Gastroesophageal sphincter (tissue), 4 donors: Measurements from ENCODE around the gene SUN5. TPM values are rescaled to one million over a fixed set of nuclear protein-coding genes. Genes with fewer than 3 reads are reported as not detected.

Experiments
- ATAC-seq: fragments of 150-250 bp; one replicate; pipeline ENCODE4 v1.9.1; 2016; ENCODE audit warnings: mild to moderate bottlenecking, moderate library complexity
- H3K27ac ChIP-seq, 4 donors: fragments of 200-600 bp; sonication (generic) in 3 of 4; 1 replicate in 3 of 4; 2 replicates in 1 of 4; pipeline ENCODE4 v1.5.1; 2016 to 2019
- H3K27me3 ChIP-seq: fragments of 200-600 bp; sonication (generic); one replicate; pipeline ENCODE4 v1.5.1; 2019
- H3K36me3 ChIP-seq, 2 donors: fragments of 200-600 bp; sonication (generic); one replicate each; pipeline ENCODE4 v1.5.1; 2019; ENCODE audit warnings: control low read depth in 1 of 2
- H3K4me1 ChIP-seq, 3 donors: fragments of 200-600 bp; sonication (generic); 1 replicate in 2 of 3; 2 replicates in 1 of 3; pipeline ENCODE4 v1.5.1; 2016 to 2019; ENCODE audit warnings: control low read depth in 2 of 3
- H3K4me3 ChIP-seq, 2 donors: fragments of 200-600 bp; sonication (generic); one replicate each; pipeline ENCODE4 v1.5.1; 2019; ENCODE audit warnings: mild to moderate bottlenecking in 1 of 2, moderate library complexity in 1 of 2
- H3K9me3 ChIP-seq, 3 donors: fragments of 200-600 bp; sonication (generic); one replicate each; pipeline ENCODE4 v1.5.1; 2017 to 2019; ENCODE audit warnings: control low read depth in 2 of 3
- CTCF ChIP-seq, 4 experiments: fragments of 200-600 bp in 2 of 4; fragments of 450-650 bp in 2 of 4; sonication (generic) in 1 of 4; IDR thresholded peaks; one replicate each; pipeline ENCODE4 v1.5.1; 2017 to 2019; ENCODE audit warnings: antibody characterized with exemption in 4 of 4, mild to moderate bottlenecking in 2 of 4, moderate library complexity in 2 of 4
- EP300 ChIP-seq: sonication (generic); formaldehyde crosslinking; IDR thresholded peaks from one replicate; pipeline ENCODE4 v1.6.1; 2017; ENCODE audit warnings: antibody characterized with exemption, mild to moderate bottlenecking
- POLR2A ChIP-seq, 2 donors: fragments of 450-650 bp; IDR thresholded peaks; one replicate each; pipeline ENCODE4 v1.6.1; 2017; ENCODE audit warnings: antibody characterized with exemption in 2 of 2, mild to moderate bottlenecking in 2 of 2, moderate library complexity in 1 of 2
- POLR2AphosphoS5 ChIP-seq: sonication (generic); formaldehyde crosslinking; IDR thresholded peaks from one replicate; pipeline ENCODE4 v1.6.1; 2017; ENCODE audit warnings: antibody characterized with exemption
- WGBS, 2 donors: methylation state at CpG; one replicate each; pipeline ENCODE4 v1.1.5; 2018; ENCODE audit warnings: low coverage in 1 of 2; 5-methylcytosine and 5-hydroxymethylcytosine counted together
- total RNA-seq, 4 donors: library from RNA; depleted of rRNA; stranded (reverse); fragments of >200 nt; gene quantifications; one replicate each; pipeline ENCODE4 v1.1.0, GENCODE V29; 2016

The SUN5 gene
- total RNA-seq, 4 donors from 2014 or later = not detected

- Histone ChIP-seq H3K4me1 (no peaks in the 10 kb centered on the region), H3K4me3 (no peak overlapping the region), H3K27ac (no peak overlapping the region), H3K9me3 (no peaks in the 10 kb centered on the region), H3K36me3 (no peaks in the 10 kb centered on the region), H3K27me3 (peaks cover 19% of the 10 kb centered on the region)
- no peak for ATAC-seq
- 70% methylated on average over 3 of the region's 5 CpGs; no CpG with 5 or more reads in 1 of the 2 donors for WGBS, 2 donors
- TF ChIP-seq POLR2AphosphoS5 (no peak), CTCF (IDR thresholded peaks at IDR 0.05) (no peak), POLR2A (IDR thresholded peaks at IDR 0.05) (no peak), EP300 (no peak)
Measured at GRCh38 chr20:33026072-33026778, 22.0 kb upstream of the SUN5 start.

- ATAC-seq = no peak
- H3K27ac ChIP-seq = no peak overlapping the region
- 69 to 92% methylated on average over 6 to 9 of the region's 9 CpGs for WGBS, 2 donors
- H3K9me3 ChIP-seq = no peaks in the 10 kb centered on the region
- no peak for TF ChIP-seq CTCF (IDR thresholded peaks at IDR 0.05)
- no peak for TF ChIP-seq EP300
- TF ChIP-seq POLR2AphosphoS5 = no peak
- TF ChIP-seq POLR2A (IDR thresholded peaks at IDR 0.05) = no peak
- peaks cover 19% of the 10 kb centered on the region for H3K27me3 ChIP-seq
- no peak overlapping the region for H3K4me3 ChIP-seq
- no peaks in the 10 kb centered on the region for H3K4me1 ChIP-seq
- H3K36me3 ChIP-seq = no peaks in the 10 kb centered on the region
Measured at GRCh38 chr20:33025318-33025876, 21.2 kb upstream of the SUN5 start.

GRCh38 chr20:33024609-33025317 lies 20.5 kb upstream of the SUN5 start:
- 61 to 66% methylated on average over 4 to 5 of the region's 5 CpGs for WGBS, 2 donors
- Histone ChIP-seq H3K9me3 (no peaks in the 10 kb centered on the region), H3K27ac (no peak overlapping the region), H3K27me3 (peaks cover 19% of the 10 kb centered on the region), H3K36me3 (no peaks in the 10 kb centered on the region), H3K4me3 (no peak overlapping the region), H3K4me1 (no peaks in the 10 kb centered on the region)
- TF ChIP-seq EP300 (no peak), POLR2AphosphoS5 (no peak), POLR2A (IDR thresholded peaks at IDR 0.05) (no peak), CTCF (IDR thresholded peaks at IDR 0.05) (no peak)
- no peak for ATAC-seq

GRCh38 chr20:33024243-33024560 lies 20.0 kb upstream of the SUN5 start:
- Histone ChIP-seq H3K9me3 (no peaks in the 10 kb centered on the region), H3K4me1 (no peaks in the 10 kb centered on the region), H3K36me3 (no peaks in the 10 kb centered on the region), H3K27ac (no peak overlapping the region), H3K4me3 (no peak overlapping the region), H3K27me3 (peaks cover 15% of the 10 kb centered on the region)
- WGBS, 2 donors = 100% methylated on average over 1 of the region's 1 CpG; no CpG with 5 or more reads in 1 of the 2 donors
- no peak for ATAC-seq
- no peak for TF ChIP-seq EP300
- TF ChIP-seq POLR2AphosphoS5 = no peak
- no peak for TF ChIP-seq CTCF (IDR thresholded peaks at IDR 0.05)
- no peak for TF ChIP-seq POLR2A (IDR thresholded peaks at IDR 0.05)
